ENCODE results near the gene PPFIA4.
A peak's percentile ranks its signal among the peaks of the same experiment; 100 is the strongest.

The PPFIA4 gene

DNA sequence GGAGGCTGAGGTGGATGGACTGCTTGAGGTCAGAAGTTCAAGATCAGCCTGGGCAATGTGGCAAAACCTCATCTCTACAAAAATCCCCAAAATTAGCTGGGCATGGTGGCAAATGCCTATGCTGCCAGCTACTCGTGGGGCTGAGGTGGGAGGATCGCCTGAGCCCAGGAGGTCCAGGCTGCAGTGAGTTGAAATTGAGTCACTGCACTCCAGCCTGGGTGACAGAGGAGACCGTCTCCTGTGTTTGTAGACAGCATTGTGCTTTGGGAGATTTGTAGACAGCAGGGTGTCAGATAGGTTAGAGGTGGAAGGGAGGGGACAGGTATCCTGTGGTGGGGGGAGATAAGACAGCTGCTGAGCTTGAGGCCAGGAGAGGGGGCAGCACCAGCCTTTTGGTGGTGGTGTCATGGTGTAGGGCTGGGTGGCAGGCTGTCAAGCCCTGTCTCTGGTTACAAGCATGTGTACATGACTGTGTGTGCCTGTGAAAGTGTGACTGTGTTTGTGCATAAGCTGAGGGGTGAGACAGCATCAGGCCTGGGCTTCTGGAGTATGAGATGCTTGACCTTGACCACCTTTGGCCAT, 15.2 kb downstream of the PPFIA4 start:
- DNase-seq: no peak

DNA sequence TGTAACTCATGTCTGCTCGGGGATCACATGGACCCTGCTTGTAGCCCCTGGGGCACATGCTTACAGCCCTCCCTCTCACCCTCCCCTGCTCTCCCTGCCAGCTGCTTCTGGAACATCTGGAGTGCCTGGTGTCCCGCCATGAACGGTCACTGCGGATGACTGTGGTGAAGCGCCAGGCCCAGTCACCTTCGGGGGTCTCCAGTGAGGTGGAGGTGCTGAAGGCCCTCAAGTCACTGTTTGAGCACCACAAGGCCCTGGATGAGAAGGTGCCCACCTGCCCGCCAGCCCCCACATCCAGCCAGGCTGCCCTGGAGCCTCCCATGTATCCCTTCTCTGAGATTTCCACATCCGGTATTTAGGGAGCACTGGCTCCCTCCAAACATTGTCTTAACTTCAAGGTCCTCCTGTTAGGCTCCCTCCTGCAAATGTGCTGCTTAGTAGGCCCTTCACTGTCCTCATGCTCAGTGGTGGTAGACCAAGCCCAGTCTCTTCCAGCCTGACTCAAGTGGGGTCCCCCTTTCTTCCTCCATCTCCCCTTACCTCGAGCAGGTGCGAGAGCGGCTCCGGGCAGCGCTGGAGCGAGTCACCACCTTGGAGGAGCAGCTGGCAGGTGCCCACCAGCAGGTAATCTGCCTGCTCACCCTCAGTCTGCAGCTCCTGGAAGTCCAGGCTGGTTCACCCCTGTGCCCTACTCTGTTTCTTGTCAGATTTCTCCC, 17.7 kb downstream of the PPFIA4 start:
- DNase-seq: no peak

DNA sequence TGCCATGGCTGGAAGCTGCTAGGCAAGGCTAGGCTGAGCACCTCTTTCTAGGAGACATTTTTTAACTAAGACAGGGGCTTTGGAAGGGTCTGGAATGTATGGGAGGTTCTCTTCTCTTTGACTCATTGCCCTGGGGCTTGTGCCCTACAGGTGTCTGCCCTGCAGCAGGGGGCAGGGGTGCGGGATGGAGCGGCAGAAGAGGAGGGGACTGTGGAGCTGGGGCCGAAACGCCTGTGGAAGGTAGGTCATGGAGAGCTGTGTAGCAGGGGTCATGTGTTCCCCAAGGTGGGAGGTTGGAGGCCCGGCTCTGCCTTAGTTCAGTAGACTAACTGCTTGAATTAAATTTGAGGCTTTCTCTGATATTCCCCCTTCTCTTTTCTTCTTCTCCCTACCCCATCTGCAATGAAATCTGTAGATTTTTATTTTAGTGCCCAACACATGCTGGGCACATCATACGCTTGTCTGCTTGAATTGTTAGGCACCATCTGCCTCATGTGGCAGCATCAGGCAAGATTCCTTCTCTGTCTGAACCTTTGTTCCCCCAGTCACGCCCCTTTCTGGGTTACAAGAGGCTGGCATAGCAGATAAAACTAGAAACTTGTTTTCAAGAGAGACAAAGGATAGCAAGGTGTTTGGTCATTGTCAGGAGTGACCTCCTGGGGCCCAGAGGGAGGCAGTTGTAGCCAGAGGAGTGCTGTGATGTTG, 18.4 kb downstream of the PPFIA4 start:
- no peak for DNase-seq

DNA sequence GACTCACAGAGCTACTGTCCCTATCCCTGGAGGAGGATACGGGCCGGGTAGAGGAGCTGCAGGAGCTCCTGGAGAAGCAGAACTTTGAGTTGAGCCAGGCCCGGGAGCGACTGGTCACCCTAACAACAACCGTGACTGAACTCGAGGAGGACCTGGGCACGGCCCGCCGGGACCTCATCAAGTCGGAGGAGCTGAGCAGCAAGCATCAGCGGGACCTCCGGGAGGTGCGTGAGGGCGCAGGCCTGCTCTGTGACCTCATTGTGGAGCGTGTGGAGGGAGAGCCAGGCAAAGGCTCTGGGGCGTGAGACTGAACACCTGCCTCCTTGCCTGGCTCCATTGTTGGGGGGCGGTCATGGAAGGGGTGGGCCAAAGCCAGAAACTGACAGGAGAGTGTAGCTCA, 19.0 kb downstream of the PPFIA4 start:
- DNase-seq: no peak

DNA sequence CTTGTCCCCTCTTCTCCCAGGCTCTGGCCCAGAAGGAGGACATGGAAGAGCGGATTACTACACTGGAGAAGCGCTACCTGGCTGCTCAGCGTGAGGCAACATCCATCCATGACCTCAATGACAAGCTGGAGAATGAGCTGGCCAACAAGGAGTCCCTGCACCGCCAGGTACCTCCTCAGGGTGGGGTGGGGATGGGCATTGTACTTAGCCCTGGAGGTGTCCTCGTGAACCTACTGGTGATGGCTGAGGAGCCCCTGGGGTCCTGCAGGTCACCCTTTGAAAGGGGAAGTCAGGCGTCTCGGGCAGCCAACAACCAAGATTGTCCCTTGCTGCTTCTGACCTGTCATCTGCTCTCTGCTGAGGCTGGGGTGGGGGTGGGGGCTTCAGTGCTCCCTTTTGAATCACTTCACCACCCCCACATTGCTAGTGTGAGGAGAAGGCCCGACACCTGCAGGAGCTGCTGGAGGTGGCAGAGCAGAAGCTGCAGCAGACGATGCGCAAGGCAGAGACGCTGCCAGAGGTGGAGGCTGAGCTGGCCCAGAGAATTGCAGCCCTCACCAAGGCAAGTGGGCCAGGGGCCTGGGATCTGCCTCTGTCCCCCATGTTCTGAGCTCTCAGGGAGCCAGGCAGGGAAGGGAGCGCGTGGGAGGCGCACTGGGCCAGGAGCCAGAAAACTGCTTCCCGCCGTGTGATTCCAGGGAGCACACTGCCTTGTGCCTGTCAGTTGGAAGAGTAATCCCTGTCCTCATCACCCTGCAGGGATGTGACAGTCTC, 19.7 kb downstream of the PPFIA4 start:
- DNase-seq: no peak

DNA sequence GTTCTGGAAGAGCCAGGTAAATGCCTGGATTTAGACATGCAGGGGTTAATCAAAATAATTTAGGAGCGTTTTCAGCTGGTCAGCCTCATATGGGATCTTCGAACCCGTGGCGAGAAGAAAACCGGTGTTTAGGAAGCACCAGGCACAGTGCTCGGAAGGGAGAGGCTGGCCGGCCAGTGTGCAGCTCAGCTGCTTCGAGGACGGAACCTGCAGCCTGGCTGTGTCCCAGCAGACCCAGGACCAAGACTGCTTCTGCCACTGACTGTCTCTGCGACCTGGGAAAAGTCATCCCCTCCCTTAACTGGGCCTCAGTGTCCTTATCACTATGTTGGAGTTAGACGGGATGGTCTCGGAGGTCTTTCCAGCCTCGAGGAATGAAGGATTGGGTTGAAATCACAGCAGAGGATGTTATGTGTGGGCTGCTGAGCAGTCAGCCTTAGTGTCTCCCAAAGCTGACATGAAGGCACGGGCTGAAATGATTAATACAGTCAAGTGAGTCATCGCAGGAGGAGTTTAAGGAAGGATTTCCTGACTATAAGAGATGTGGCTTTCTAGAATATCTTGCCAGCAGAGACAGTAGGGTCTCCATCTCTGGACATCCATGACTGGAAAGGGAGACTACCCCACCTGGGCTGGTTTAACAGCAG, 20.8 kb downstream of the PPFIA4 start:
- no peak for DNase-seq

DNA sequence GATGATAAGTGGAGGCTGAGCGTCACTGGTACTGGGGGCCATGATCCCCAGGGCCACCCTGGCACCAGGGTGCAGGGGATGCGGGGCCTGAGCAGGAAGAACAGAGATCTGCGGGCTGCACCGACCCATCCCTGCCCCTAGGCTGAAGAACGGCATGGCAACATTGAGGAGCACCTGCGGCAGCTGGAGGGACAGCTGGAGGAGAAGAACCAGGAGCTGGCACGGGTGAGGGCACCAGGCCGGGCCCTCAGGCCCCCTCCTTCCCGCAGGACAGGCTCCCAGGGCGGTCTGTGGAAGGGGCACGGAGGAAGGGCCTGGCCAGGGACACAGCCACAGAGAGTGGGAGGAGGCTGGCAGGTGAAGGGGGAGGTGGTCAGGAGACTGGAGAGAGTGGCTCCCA, 21.8 kb downstream of the PPFIA4 start:
- no peak for DNase-seq

DNA sequence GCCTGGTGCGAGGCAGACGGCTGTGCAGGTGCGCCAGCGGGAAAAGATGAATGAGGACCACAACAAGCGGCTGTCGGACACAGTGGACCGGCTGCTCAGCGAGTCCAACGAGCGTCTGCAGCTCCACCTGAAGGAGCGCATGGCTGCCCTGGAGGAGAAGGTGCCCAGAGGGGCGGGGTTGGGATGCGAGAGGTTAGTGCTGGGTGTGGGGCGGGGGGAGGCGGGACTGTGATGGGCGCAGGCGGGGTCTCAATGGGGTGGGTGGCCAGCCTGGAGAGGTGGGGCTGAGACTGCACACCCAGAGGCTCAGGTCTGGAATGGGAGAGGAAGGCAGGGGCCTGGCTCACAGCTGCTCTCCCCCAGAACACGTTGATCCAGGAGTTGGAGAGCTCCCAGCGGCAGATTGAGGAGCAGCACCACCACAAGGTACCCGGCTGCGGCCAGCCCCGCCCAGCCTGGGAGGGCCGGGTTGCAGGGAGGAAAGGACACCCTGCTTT, 22.3 kb downstream of the PPFIA4 start:
- DNase-seq: no peak

DNA sequence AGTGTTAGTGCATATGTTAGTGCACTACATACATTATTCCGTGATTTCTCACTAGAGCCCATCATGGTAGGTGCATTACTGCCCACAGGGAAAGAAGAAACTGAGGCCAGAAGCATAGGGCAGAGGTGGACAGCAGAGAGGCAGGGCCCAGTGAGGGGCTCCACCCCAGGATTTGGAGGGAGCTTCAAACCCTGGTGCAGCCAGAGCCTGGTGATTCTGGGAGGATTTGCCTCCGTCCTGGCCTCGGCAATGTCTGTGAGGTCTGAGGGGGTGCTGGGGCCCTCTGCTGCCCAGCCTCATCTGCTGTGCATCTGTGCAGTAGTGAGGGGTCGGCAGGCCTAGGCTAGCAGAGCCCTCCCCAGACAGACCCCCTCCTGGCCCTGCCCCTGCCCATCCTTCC, 22.8 kb downstream of the PPFIA4 start:
- no peak for DNase-seq

DNA sequence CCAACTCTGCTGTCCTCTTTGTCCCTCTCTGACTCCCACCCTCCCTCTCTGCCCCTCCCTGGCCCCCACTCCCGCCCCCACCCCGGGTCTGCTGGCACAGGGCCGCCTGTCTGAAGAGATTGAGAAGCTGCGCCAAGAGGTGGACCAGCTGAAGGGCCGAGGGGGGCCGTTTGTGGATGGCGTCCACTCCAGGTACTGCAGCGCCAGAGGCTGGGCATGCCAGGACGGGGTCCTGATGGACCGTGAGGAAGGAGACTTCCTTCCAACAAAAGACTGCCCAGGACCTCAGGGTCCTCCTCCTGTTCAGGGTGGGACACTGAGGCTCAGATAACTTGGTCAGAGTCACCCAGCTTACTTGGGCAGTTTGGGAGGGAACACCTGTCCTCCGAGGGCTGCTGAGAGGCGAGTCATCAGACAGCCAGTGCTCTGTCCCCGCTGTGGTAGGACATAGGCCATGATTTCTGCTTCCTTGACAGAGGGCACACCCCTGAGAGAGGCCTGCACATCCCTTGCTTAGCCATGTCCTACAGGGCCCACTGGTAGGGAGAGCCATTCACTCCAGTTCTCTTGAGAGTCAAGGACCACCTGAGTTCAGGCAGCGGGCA, 23.4 kb downstream of the PPFIA4 start:
- DNase-seq: no peak

DNA sequence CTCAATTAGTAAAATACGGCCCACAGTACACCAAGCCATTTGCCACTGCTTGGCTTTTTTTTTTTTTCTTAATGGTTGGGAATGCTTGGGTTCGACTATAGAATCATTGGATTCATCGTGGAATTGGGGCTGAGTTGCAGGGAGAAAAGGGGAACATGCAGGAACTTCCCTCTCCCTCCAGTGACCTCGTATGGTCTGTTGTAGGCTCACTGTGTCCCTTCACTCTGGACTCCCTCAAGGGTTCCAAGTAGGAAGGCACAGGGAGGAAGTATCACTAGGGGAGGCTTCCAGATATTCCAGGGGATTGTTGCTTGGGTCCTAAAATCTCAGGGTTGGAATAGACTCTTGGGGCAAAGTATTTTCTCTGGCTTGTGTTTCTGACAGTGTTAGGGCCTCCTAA, 24.5 kb downstream of the PPFIA4 start:
- no peak for DNase-seq

DNA sequence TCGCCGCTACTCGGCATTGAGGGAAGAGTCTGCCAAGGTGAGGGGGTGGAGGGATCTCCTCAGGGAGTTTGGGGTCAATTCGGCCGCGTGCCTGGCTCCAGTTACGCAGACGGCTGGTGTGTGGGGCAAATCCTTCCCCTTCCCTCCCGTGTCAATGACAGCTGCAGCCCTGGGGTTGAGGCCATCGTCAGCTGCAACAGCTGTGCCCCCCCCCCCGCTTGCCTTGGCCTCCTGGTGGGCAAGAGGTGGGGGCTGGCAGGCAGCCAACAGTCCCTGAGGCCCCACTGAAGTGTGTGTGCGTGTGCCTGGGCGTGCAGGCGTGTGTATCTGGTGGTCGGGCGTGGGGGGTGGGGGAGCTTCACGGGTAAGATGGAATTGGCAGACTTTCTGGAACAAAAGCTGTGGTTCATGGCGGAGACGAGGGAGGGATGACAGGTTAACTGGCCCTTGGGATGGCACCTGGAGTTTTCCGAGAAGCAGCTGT, 25.6 kb downstream of the PPFIA4 start:
- DNase-seq: no peak

DNA sequence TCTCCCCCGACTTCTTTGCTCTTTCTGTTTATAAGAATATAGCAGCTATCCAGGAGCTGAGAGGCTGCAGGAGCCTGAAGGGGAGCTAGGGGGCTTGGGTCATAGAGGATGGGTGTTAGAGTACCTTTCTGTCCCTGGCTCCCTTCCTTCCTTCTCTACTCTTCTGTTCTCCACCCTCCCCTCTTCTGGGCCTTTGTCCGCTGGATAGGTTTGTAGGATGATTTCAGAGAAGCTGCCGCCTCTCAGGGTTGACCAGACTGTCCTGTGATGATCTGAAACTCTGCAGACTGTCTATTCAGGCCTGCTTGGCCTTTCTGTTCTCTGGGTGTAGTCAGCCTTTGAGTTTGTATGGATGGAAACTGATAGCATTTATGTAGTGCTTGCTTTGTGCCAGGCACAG, 26.3 kb downstream of the PPFIA4 start:
- no peak for DNase-seq

DNA sequence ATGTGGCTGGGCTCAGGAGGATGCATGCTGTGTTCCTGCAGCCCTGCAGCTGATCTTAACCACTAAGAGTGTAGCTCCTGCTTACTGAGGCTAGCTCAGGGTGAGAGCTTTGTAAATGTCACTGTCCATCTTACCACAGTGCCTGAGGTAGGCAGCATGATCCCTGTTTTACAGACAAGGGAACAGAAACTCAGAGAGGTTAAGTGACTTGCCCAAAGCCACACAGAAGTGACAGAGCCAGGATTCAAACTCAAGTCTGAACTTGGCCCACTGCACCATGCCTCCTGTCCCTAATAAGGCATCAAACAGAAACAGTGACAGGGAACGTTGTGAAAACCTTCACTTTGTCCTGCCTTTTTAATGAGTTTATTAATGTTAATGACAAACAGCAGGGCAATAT, 27.9 kb downstream of the PPFIA4 start:
- no peak for DNase-seq

DNA sequence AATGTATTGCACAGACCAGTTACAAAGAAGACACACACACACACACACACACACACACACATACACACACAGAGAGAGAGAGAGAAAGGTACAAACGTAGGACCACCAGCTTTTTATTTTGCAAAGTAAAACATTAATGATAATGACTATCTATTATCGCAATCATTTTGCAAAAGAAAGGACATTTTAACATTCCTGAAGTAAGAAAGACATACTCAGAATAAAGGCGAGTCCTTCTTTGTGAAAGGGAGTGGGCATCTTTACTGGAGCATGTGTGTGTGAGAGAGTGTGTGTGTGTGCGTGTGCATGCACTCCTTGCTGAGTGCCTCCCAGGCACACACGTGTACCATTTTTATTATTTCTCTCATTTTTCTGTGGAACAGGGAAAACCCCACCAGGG, 28.4 kb downstream of the PPFIA4 start:
- no peak for DNase-seq

DNA sequence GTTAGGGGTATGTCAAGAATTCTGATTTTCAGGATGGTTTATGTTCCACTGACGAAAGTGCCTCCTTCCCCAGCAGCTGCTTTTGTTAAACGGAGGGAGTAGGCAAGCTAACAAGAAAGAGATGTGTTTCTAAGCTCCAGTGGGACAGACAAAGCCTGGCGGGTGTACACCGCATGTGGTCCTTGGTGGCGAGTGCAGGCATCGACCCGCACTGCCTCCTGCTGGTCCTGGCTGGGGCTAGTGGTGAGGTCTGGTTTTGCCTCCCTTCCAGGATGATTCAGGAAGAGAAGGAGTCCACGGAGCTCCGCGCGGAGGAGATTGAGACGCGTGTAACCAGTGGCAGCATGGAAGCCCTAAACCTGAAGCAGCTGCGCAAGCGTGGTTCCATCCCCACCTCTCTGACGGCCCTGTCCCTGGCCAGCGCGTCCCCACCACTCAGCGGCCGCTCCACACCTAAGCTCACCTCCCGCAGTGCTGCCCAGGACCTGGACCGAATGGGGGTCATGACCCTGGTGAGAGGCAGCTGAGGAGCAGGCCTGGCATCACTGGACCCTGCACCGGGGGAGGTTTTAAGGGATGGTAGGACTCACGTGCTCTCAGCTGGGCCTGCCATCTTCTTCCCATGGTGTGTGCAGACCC, 29.0 kb downstream of the PPFIA4 start:
- no peak for DNase-seq

DNA sequence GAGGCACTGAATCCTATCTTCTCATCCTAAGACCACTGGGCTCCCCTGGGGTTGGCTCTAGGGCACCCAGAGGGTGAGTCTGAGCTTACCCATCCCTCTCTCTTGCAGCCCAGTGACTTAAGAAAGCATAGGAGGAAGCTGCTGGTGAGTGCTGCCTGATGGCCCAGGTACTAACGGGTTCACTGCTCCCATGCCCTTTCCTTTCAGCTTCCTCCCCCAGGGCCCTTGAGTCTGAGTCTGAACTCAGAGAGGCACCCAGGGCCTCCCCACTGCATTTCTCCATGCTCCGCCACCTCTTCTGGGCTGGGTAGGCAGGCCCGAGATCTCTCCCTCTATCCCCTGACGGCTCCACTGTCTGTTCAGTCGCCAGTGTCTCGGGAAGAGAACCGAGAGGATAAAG, 29.7 kb downstream of the PPFIA4 start:
- no peak for DNase-seq

DNA sequence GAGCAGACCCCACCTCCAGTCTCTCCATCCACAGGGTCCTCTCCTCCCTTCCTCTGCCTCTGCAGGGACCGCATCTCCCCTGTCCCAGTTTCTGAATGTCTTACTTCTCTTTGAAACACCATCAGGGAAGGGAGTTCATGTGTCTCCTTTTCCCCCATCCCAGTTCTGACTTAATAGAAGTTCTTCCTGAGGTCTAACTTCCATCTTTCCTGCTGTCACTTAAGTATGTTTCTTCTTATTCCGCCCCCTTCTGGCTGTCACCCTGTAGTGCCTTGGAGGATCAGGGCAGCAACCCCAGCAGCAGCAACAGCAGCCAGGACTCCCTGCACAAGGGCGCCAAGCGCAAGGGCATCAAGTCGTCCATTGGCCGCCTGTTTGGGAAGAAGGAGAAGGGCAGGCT, 30.2 kb downstream of the PPFIA4 start:
- DNase-seq: no peak

DNA sequence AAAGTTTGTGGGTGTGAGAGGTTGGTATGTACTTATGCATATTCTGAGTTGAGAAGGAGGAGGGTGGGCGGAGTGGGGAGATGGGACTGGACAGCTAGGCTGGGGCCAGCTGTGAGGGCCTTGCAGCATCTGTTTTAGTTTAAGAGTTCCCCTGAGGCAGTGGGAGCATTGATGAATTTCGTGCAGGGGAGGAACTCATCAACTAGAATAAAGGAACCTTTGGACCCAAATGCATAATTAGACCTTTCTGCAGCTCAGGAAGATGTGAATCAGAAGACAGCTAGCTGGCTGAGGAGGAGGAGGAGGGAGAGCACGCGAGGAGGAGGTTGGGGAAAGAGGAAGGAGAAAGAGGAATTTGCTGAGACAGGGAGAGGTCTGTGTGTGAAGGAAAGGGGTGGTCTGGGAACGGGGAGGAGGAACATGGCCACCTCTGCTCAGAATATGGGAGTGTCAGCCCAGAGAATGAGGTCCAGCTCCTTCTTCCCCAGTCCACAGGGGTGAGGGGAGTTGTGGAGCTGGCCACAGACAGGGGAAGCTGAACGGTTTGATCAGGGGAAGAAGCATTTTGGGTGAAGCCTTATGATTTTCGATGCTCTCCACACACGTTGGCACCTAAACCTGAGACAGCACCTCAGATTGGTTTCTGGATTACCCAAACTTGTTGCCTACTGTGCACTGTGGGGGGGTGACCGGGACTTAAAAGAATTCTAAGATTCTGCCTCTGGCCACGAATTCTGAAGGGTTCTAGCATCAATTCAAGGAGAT, 31.8 kb downstream of the PPFIA4 start:
- peak; percentile 27 for DNase-seq

DNA sequence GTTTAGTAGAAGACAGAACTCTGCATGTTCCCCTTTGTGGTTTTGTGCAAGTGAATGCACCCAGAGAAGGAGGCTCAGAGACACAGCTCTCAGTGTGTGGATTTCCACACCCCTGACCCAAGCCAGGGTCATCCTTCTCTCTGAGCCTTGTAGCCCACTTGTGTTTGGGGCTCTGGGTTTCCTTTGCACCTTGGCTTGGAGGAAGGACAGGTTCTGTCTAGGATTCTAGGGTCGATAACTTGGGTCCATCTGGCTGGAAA, 32.3 kb downstream of the PPFIA4 start:
- DNase-seq: no peak

DNA sequence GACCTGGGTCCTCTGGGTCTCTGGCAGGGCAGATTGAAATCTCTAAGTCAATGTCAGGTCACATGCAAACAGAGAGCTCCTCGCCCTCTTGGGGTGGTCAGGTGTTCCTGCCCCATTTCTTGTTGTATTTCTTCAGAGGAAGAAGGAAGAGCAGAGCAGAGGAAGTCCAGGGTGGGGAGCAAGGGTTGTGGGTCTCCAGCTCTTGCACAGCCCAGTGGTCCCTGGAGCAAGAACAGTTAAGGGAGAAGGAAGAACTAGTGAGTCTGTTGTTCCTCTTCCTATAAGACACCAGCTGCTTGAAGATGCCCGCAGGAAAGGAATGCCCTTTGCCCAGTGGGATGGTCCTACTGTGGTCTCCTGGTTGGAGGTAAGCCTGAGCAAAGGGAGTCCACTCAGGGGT, 33.2 kb downstream of the PPFIA4 start:
- DNase-seq: no peak
